ENCODE data around the gene CTRB2.

CTRB2 gene

GRCh38 chr16:75203667-75204409, 3.1 kb downstream of the CTRB2 start:
- no peak for DNase-seq

DNA sequence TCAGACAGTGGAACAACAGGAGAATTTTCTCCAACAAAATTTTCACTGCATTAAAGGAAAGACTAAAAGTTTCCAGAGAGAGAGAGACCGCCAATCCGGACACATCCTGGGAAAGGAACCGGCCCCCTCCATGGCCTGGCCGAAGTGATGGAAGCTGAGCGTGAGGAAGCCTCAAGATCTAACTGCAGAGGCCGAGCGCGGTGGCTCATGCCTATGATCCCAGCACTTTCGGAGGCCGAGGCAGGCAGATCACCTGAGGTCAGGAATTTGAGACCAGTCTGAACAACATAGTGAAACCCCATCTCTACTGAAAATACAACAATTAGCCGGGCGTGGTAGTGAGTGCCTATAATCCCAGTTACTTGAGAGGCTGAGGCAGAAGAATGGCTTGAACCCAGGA, 3.9 kb downstream of the CTRB2 start:
- no peak for DNase-seq

GRCh38 chr16:75202069-75202590, 4.8 kb downstream of the CTRB2 start:
- DNase-seq = no peak

DNA sequence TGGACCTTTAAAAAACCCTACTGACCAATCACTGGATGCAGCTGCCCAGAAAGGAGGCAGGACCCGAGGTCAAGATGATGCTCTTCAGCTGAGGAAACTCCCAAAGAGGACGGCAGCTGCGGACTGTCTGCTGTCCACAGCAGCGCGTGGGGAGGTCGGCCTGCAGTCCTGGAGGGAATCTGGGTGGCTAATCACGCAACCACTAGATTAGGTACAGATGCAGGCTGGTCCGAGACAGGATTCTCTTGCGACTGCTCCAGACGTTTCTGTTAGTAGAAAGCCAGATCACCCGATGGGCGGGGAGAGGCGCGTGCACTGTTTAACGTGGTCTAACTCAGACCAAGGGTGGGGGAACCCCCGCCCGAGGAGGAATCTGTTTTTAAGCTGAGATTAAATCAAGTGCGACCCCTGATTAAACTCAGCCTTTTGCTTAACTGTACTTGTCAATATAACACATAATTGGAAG, 8.8 kb downstream of the CTRB2 start:
- no peak for DNase-seq

GRCh38 chr16:75197522-75198134, 9.3 kb downstream of the CTRB2 start:
- DNase-seq = no peak

DNA sequence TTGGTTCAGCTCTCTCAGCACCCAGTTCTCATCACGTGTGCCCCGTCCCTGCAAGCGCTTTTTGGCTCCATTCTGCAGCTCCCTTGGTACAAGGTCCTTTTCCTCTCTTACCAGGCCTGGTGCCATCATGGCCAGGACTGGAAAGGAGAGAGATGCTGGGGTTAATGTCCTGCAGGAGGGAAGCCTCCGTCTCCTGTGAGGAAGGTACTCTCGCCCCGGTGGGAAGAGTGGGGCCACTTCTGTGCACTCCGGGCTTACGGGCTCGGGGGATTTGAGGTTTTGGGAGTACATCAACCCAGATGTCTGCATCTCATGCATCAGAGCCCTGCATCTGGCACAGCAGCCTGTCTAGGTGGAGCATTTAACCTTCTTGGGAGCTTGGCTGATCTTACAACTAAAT, 10.1 kb downstream of the CTRB2 start:
- DNase-seq = no peak

DNA sequence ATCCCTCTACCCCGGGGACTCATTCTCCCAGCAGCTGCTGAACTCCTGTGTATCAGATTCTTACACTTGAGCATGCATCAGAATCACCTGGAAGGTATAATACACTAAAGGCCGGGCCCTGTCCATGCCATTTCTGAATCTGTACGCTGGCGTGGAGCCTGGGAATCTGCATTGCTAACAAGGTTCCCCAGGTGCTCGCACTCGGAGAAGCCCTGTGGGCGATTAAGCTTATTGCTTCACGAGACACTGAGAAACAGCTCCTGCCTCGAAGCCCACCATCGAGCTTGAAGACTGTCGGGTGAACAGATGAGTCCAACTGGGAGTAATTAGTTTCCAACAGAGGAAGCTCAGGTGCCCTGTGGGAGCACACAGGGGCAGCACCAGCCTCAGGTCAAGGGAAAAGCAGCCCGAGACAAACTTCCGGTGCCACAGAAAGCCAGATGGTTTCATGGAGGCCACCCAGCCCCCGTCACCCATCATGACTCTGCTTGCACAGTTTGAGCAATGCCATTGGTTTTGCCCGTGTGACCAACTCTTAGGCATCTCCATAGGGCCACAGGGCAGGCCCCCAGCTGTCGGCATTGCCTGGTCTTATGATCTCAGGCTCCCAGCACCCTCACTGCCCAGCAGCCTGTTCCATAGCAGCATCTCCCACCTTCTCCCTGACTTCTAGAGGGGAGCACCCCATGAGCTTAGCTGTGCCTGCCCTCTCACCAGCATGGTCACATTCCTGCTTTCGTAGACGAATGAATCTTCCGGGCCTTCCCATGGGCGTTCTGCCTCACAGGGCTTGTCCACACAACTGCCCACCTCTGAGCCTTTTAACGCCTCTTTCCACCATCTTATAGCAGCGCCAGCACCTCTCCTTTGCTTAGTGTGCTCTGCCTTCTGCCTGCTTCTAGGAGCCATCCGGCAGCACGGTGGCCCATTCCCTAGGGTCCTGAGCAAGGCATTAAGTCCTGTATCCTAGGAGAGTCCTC, 10.9 kb downstream of the CTRB2 start:
- DNase-seq = no peak

- no peak for DNase-seq
These were observed 13.1 kb downstream of the CTRB2 start for GRCh38 chr16:75193730-75194444.

DNA sequence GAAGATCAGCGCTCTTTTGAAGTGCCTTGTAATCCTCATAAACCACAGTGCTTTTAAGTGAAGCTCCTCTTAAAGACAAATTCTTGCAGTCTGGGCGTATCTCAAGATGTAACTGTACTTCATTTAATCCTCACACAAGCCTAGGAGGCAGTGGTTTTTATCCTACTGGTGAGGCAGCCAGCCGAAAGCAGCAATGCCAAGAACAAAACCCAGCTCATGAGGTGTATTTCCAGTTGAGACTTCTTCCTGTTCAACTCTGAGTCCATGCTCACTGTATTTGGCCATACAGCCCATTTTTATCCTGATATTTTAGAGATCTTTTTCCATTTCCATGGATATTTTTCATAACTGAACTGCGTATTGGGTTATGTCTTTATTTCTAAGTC, 13.7 kb downstream of the CTRB2 start:
- no peak for DNase-seq

- no peak for DNase-seq
These were observed 14.2 kb downstream of the CTRB2 start for GRCh38 chr16:75192606-75193264.

DNA sequence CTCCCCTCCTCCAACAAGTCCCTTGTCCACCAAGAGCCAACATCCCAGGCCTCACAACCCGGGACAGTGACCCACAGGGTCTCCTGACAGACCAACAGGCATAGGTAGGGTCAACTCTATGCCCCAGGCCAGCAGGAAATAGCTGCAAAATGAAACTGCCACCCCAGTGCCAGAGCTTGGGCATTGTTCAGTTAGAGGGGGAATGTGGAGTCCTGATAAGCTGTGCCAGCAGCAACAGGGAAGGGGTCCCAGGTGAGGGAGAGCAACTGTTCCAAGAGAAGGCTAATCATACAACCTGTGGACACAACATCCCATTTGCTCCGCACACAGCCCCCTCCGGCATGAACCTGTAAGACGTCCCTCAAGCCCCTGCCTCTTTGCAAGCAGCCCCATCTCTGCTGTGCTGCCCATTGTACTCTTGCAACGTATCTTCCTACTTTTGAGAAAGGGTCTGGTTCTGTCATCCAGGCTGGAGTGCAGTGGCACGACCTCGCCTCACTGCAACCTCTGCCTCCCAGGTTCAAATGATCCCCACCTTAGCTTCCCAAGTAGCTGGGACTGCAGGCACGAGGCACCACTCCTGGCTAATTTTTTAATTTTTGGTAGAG, 17.2 kb downstream of the CTRB2 start:
- no peak for DNase-seq

DNA sequence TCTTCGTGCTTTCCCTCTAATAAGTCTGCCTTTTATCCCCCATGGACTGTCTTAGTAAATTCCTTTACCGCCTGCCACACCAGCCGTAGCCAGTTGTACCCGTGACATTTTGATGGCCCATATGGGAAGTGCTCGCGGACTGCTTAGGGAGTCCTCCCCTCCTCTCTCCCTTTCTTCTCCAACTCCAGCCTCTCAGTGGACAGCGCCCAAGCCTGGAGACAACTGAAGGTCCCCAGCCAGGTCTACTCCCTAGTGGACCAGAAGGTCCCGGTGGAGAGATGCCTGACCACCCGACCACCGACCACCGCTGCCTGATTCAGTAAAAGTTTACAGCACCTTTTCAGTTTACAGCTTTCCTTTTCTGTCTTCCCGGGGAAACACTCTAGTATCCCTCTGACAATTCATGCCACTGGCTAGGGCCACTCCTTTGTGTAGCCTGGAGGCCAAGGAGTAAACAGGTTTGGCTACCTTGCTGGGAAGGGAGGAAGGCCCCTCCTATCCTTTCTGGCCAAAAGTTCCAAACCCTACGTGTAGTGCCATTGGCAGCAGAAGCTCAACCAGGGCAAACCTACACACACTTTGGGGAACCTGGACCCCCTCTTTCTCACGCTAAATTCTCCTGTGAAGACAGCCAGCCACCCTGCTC, 18.0 kb downstream of the CTRB2 start:
- no peak for DNase-seq

DNA sequence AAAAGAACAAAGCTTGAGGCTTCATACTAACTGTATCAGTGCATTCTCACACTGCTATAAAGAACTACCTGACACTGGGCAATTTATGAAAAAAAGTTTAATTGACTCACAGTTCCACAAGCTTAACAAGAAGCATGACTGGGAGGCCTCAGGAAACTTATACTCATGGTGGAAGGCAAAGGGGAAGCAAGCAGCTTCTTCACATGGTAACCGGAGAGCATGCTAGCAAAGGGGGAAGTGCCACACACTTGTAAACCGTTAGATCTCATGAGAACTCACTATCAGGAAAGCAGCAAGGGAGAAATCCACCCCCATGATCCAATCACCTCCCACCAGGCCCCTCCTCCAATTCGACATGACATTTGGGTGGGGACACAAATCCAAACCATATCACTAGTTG, 25.3 kb downstream of the CTRB2 start:
- DNase-seq = no peak

GRCh38 chr16:75179208-75179607, 27.8 kb downstream of the CTRB2 start:
- no peak for DNase-seq

- no peak for DNase-seq
These were observed 30.0 kb downstream of the CTRB2 start for GRCh38 chr16:75176926-75177325.

- DNase-seq = no peak
These were observed 31.9 kb downstream of the CTRB2 start for GRCh38 chr16:75175074-75175473.

- no peak for DNase-seq
These were observed 34.4 kb downstream of the CTRB2 start for GRCh38 chr16:75172578-75172977.

GRCh38 chr16:75169899-75170405, 37.0 kb downstream of the CTRB2 start:
- DNase-seq = no peak

- no peak for DNase-seq
These were observed 46.6 kb downstream of the CTRB2 start for GRCh38 chr16:75160386-75160785.

Data from NCI-H510A (cell line).